SIG-M5 (cell line): ENCODE results near the gene GAS6.

Experiments
- DNase-seq: peaks from one replicate; lab custom pipeline; 2025; lab: John Stamatoyannopoulos, UW

The GAS6 gene

GRCh38 chr13:113887700-113888201, 23.9 kb upstream of the GAS6 start:
- no peak for DNase-seq

- no peak for DNase-seq
Observed at GRCh38 chr13:113886561-113887112, 22.8 kb upstream of the GAS6 start.

- DNase-seq, result no peak
Observed at GRCh38 chr13:113884821-113885220, 20.9 kb upstream of the GAS6 start.

GRCh38 chr13:113883921-113884804, 20.3 kb upstream of the GAS6 start:
- DNase-seq, result no peak

- no peak for DNase-seq
Observed at GRCh38 chr13:113883314-113883811, 19.5 kb upstream of the GAS6 start.

GRCh38 chr13:113882716-113883115, 18.8 kb upstream of the GAS6 start:
- no peak for DNase-seq

GRCh38 chr13:113882267-113882630, 18.4 kb upstream of the GAS6 start:
- no peak for DNase-seq

GRCh38 chr13:113881614-113882266, 17.9 kb upstream of the GAS6 start:
- DNase-seq, result no peak

GRCh38 chr13:113880651-113881611, 17.1 kb upstream of the GAS6 start:
- no peak for DNase-seq

GRCh38 chr13:113879494-113880360, 15.9 kb upstream of the GAS6 start:
- DNase-seq, result no peak

- DNase-seq, result no peak
Observed at GRCh38 chr13:113879017-113879416, 15.1 kb upstream of the GAS6 start.

- DNase-seq, result no peak
Observed at GRCh38 chr13:113877149-113877990, 13.5 kb upstream of the GAS6 start.

- DNase-seq, result no peak
Observed at GRCh38 chr13:113876346-113877148, 12.7 kb upstream of the GAS6 start.

GRCh38 chr13:113875837-113876281, 12.0 kb upstream of the GAS6 start:
- DNase-seq, result no peak

GRCh38 chr13:113875429-113875815, 11.5 kb upstream of the GAS6 start:
- DNase-seq, result no peak

- no peak for DNase-seq
Observed at GRCh38 chr13:113874579-113875428, 10.9 kb upstream of the GAS6 start.

- no peak for DNase-seq
Observed at GRCh38 chr13:113874177-113874576, 10.3 kb upstream of the GAS6 start.

- no peak for DNase-seq
Observed at GRCh38 chr13:113869263-113869662, 5.4 kb upstream of the GAS6 start.
